Activated CD4-positive, CD25-positive, alpha-beta regulatory T cell treated with anti-CD3 and anti-CD28 coated beads, Interleukin-2, amount 50 U/mL, for 16 hours (primary cell): ENCODE data around the gene IGF1.

Experiments
- DNase-seq: peaks from one replicate; pipeline ENCODE4 v3.0.0-alpha.2; 2020; ENCODE audit warnings: low read depth, low spot score

IGF1 gene

DNA sequence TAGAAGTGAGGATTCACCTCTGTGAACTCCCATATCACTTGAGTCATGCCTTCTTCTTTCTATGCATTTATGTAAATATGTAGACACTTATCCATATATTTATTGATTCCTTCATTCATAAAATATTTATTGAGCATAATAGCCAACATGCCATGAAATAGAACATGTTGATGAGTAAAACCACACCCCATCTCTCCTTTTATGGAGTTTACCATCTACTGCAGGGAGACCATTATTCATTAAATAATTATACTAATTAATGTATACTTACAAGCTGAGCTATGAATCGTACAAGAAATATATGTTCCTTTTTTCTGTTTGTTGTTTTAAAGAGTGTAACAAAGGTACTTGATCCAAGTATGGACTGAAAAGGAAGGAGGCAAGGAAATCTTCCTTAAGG, 17.4 kb upstream of the IGF1 start:
- DNase-seq, result no peak

DNA sequence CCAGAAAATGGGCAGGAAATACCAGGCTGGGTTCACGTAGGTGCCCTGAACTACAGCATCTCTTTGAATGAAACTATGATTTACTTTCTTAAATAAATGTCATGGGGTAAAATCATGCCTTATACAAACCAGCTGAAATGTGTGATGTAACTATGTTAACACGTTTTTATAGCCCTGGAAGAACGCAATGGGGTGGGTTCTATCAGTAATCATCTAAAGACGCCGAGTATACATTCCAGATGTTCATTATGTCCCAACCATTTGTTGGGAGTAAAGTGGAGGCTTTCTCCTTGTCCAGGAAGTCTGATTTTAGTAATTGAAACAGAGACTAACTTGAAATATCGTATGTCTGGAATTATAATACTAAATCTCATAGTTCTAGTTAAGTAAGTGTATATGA, 16.2 kb upstream of the IGF1 start:
- no peak for DNase-seq

DNA sequence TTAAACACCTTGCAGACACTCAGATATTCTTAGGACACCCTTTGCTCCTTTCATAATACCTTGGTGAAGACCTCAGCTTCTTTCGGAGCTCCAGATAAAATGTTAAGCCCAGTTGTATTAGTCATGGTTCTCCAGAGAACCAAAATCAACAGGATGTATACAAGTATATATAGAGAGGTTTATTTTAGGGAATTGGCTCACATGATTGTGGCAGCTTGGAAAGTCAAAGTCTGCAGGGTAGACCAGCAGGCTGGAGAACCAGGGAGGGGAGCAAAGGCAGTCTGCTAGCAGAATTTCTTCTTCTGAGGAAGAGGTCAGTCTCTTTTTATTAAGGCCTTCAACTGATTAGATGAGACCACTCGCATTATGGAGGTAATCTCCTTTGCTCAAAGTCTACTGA, 6.9 kb upstream of the IGF1 start:
- no peak for DNase-seq

DNA sequence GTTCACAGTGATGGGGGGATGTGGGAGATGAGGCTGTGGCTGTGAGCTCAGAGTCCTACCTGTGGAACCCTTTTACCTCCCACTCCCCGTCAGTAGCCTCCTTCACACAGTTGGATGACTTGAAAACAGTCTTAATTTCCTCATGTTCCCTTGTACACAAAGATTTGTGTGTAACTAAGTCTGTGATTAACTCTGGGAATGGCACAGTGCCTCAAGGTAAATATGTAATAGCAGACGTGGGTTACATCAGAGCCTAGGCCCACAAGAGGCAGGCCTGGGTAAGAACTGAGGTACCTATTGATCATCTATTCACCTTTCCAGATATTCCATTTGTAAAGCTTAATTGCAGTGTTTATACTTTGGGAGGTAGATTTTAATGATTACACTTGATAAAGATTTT, 5.8 kb upstream of the IGF1 start:
- no peak for DNase-seq

DNA sequence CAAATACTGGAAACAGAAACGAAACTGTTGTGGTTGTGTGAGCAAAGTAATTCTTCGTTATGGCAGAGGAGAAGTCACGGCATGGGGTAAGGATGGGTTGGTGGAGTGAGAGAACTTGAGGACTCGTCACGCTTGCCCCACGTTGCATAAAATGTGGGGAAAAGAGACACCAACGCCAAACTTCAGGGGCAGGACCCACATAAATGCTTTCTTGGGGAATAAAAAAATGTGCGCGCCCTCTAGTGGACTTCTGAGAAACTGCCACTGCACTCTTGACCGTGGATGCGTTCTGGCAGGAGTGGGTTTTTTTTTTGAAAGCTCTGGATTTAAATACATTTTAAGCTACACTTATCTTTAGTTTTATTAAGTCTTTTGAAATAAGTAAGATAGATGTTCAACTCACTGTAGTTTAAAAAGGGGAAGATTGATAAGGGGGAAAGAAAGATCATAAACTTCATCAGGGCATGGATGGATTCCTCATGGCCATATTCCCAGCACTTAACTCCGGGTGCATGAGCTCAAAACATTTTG, 4.1 kb upstream of the IGF1 start:
- DNase-seq, result peak; percentile 30

DNA sequence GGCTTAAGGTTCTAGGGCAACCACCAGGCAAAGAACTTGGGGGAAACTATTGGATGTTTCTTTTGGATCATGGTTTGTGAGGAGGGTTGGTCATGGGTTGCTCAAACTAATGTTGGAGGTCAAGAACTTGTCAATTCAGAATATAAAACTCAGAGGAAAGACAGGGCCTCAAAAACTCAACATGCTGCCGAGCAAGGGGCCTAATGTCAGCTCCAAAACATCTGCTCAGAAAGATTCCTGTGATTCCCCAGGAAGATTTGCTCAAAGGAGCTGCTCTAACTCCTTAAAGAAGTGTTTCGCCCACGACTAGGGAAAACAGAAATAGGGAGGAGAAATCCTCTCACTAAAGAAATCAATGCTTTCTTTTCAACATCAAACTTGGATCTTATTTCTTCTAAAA, 3.7 kb upstream of the IGF1 start:
- DNase-seq, result no peak

DNA sequence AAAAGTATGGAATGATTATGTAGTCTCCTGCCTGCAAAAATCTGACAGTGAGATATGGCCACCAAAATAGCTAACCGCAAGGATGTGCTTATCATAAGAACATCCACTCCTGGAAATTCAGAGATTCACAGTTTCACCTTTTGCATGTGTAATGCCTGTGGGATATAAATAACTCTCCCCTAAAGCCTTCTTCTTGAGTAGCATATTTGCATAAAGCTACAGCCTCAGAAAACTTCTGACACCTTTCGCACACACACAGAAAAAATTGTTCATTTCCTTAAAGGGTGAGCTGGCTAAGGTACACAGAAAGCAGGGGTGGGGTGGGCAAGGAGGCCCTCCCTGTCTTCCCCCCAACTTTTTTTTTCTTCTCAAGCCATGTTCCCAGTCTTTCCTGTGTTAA, 3.1 kb upstream of the IGF1 start:
- no peak for DNase-seq

DNA sequence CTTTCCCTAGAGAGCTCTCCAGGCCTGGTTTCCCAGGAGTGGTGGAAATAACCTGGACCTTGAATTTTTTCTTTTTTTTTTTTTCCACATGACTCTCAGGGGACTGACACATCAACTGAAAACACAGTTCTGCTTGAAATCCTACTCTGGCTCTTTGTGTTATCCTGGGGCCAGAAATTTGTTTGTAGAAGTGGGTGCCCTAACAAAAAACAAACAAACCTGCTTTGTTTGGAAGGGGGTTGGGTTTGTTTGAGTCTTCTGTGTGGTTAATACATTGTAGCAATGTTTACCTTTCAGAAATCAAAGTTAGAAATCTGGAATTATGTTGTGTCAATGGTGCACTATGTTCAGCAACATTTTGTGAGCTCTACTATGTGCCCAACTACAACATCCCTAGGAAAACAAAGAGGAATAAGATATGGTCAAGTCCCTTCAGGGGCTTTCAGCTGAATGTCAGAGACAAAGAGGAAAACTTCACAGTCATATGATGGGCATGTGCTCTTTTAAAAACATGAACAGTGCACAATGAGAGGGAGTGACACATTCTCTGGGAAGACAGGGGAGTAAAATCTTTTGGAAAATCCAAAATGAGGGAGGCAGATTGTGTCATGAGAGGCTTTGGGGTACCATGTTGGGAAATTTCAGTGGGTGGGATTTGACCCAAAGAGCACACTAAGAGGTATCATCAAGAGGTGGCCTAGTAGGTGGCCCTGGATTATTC, 1.5 kb upstream of the IGF1 start:
- no peak for DNase-seq

DNA sequence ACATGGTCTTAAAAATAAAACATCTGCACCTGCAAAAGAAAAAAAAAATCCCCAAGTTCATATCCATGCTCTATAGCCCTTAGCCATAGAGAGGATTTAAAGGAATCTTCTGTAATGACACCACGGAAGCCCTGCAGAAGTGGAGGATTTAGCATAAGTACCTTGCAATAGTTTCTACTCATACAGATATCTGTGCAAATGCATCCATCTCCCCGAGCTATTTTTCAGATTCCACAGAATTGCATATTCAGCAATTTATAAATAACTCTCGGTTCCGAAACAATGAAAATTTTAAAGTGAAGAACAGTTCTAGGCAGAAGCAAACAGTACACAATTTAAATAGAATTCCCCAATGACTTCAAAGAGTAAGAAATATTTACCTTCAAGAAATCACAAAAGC, 424 bp downstream of the IGF1 start:
- no peak for DNase-seq

DNA sequence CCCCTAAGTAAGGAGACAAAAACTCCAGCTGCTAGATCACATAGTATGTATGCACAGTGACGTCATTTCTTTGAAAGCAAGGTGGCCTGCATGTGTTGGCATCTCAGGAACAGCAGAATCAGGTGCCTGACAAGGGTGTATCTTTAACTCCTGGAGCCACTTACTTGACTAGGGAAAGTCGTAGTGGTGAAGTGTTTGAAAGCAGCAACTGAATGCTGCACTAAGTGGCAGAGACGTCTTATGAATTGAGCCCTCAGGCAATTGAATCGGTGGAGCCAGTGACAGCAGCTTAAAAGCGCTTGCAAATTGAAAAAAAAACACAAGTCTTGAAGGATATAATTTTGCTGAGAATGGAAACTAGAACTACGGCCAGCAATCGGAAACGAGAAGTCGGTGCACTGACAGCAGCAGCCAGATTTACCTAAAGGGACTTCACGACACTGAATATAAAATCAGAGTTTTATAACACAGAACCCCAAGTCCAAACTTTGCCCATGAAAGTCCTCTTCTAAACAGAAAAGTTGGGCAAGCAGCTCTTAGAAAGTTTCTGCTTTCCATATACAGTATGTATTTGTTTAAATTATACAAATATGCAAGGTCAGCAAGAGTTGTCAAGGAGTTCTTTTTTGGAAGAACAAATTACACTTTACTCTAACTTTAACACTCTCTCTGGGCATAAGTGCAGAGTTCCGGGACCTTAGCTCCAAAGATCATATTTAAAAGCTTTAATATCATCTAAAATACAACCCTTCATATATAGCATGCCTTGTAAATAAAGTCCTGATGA, 1.1 kb downstream of the IGF1 start:
- no peak for DNase-seq

DNA sequence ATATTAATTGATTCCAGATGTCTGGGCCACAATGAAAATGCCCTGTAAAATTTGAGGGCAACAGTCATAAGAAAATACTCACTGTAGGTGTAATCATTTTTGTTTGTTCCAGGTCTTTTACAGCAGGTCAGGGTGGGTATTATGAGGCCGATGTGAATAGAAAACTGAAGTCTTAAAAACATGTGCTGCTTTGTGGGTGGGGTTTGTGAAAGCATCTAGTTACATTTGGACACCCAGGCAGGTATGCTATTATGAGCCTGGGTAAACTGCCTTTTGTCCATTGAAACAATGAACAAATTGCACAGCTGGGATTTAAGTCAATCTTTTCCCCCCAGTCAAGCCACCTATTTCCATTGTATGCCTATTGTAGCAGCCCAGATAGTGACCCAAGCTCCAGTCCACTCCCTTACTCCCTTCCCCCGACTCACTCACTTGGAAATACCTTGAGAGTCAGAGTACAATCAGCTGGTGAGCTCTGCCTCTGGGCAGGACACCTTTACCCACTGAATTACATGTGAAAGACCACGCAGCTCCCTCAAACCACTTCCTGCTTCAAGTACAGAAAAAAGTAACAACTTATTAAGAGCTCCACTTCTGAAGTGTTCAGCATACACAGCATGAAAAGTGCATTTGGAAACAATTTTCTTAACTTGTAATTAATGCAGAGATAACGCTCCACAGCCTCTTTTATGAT, 1.8 kb downstream of the IGF1 start:
- DNase-seq, result no peak

DNA sequence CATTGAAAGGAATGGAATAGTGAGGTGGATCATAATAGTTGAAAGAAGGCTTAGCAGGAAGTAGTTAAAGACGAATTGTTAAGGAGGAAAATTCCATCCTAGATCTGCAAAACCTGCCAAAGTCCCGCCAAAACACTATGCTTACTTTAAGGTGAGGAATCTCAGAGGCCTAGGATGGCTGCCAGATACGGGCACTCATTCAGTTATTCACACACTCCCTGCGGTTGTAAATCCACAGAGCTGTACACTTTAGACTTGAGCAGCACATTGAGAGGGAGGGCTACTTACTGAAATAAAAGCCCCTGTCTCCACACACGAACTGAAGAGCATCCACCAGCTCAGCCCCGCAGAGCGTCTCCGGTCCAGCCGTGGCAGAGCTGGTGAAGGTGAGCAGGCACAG, 5.0 kb downstream of the IGF1 start:
- DNase-seq, result no peak

DNA sequence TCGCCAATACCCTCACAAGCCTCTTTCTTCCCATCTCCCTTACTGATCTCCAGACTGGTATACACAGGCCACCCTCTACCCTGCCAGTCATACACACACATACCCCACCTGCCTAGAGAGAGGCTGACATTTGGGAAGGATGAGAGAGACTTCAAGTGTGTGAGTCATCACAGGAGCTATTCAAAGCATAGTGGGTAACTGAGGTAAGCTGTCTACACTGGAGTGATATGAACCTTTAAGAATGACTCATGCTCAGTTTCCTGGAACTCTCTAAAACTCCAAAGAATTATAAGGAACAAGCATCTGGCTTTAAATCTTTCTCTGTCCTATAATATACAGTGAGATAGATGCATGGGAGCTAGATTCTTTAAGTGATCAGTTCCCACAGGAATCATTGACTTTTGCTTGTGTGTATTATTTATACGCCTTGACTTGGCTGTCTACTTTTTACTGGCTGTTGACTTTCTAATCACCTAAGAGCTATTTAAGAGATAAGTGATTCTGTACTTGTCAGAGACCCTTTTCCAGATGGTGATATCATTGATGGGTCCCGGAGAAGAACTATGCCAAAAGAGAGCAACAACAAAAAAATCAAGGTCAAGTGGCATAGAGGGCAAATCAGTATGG, 5.8 kb downstream of the IGF1 start:
- no peak for DNase-seq

DNA sequence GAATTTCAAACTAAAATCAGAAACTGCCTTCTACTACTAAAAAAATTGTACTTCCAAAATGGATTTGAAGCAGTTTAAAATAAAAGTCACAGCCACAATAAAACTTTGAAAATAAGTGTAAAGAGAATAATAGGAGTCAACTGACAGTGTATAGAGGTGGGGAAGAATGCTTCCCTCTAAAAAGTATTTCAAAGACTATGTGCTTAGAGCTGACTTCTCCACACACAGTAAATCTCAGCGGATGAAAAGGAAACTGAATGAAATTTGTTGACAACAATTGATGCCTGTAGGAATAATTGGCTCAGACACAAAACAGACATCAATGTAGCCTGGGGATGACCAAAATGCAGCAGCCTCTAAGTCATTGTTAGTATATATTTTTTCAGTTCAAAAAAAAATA, 7.9 kb downstream of the IGF1 start:
- no peak for DNase-seq

DNA sequence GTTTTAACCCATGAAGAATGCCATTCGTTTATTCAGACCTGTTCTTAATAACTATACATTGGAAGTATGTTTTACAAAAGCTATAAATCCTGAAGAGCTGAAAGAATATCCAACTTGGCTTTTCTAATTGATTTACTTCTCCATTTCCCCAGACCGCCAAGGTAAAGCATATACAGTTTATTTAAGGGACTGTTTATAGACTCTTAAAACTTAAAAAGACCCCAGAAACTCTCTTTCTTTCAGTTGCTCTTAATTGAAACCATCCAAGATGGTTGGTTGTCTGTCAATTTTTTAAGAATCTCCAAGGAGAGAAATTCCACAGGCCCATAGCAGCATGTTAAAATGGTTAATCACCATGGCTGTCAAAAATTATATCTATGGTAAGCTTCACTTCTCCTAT, 8.8 kb downstream of the IGF1 start:
- no peak for DNase-seq

DNA sequence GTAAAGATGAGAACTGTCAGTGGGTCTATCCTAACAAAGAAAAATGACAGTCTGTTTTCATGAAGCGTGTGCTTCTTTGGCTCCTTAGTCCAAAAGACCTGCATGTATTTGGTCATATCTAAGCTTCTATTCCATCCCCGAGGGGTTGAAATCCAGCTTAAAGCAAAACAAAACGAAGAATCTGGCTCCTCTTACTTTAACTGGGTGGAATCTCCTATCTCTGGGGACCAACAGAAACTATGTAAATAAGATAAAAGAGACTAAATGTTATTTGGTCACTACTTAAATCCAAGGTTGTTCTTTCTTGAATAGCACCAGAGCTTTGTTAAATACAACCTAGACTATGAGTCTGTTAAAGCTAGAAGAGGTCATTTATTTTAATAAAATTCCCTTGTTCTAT, 9.4 kb downstream of the IGF1 start:
- no peak for DNase-seq

DNA sequence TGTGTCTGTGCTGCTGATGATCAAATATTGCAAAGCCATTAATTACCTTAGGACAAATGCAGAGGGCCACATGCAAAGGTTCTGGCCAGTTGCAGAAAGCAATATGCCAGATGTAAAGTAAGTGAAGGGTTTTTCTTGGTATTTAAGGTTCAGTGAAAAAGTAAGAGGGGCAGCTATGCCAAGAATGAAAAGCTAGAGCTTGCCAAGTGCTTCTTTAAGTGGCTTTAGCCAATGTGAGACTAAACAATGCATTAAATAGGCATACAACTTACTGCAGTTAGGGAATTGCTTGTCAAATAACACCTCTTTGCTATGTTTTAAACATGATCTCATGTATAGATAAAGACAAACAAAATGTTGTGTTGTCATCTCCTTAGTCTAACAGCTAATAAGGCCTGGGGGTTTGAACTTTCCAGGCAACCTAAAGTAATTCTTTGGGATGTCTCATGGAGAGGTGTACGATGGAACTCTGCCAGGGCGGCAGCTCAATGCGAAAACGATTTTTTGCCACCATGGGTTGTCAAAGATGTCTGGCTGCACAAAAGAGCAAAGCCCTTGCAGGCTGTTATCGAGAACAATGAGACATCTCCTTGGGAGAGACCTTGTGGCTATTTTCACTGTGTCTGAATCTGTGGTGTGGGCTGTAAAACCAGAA, 12.0 kb downstream of the IGF1 start:
- no peak for DNase-seq

DNA sequence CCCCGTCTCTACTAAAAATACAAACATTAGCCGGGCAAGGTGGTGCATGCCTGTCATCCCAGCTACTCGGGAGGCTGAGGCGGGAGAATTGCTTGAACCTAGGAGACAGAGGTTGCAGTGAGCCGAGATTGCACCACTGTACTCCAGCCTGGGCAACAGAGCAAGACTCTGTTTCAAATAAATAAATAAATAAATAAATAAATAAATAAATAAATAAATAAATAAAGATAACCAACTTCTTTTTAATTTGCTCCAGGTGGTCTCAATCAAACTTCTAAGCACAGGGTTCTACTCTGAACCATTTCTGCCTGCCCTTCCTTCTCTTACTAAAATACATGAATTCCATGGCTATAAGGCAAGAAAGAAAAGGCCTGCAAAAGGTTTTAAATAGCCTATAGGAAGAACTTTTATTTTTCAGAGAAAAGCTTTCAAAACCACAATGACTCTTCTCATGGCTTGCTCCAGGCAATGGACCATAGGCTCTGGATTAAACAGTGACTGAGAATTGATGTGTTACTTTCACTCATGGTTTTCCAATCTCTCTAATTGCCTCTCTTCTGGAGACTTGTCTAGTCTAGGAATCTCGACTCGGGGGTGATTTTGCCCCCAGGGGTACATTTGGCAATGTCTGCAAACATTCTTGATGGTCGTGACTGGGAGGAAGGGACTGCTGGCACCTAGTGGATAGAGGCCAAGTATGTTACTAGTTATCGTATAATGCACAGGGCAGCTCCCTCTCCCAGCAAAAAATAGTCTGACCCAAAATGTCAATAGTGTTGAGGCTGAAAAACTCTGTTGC, 14.4 kb downstream of the IGF1 start:
- DNase-seq, result no peak

DNA sequence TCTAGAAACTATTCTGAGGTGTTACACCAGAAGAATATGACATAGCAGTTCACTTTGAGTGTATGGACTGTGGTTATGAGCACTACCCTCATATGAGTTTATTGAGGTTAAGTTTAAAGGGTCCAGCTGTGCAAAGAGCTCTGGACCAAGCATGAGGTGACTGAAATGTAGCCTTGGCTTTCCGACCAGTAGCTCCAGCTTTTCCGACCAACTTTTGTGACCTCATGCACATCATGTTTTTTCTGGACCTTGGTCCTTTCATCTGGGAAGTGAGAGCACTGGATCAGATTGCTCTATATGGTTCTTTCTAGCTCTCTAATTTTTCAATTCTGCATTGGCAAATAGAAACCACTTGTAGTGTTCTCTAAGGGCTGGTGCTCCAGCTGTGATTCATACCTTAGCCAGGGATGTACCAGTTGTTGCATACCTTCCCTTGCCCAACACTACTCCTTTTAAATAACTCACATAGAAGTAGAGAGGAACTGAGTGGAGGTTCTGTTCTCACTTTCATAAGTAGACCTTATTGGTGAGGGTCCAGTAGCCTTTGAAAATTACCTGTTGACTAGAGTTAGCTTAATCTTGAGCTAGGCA, 16.6 kb downstream of the IGF1 start:
- no peak for DNase-seq

DNA sequence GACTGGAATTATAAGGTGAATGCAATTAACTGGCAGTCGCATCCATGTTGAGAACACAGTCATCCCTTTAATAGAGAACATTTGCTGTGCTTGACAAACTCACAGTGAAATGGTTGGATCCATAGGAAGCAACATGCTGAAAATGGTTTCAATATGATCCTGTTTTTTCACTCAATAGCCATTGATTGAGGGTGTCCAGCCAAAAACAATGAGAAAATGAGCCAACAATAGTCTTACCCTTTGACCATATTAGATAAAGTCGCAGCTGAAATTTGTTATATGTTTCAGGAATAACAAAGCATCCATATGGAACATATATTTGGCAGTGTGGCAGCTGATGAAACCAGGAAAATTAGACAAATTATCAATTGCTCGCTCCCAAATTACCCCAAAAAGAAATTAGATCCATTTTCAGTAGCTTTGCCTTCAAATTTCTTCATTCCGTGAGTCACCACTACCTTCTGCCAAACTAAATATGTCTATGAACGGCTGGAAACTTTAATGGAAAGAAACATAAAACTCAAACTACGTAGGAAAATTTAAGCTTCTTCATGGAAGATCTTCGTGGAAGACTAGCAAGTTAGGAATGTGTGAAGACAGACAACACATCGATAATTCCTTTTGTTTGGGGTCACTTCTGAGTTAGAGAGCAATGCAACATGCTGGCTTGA, 17.4 kb downstream of the IGF1 start:
- no peak for DNase-seq
